GM12891 (cell line): Measurements from ENCODE around the gene CHCHD6.

Experiments used
- PAX5 ChIP-seq: IDR thresholded peaks from 2 replicates; pipeline ENCODE4 v1.6.1; 2011; ENCODE audit warnings: low read length, moderate library complexity, mild to moderate bottlenecking; ENCODE audit not compliant: insufficient read depth, severe bottlenecking
- POLR2A ChIP-seq: IDR thresholded peaks from 2 replicates; pipeline ENCODE4 v1.6.1; 2011; ENCODE audit warnings: low read depth, low read length, control low read depth
- POLR2AphosphoS5 ChIP-seq: IDR thresholded peaks from 2 replicates; pipeline ENCODE4 v1.6.1; 2011; ENCODE audit warnings: low read depth, low read length, control low read depth
- SPI1 ChIP-seq: IDR thresholded peaks from 2 replicates; pipeline ENCODE4 v1.6.1; 2011; ENCODE audit warnings: low read depth, low read length, control low read depth
- TAF1 ChIP-seq: IDR thresholded peaks from 2 replicates; pipeline ENCODE4 v1.6.1; 2011; ENCODE audit warnings: low read depth, low read length, control low read depth

- TF ChIP-seq POLR2A (no peak), TAF1 (no peak), POLR2AphosphoS5 (no peak), PAX5 (no peak), SPI1 (no peak)
These were observed 197.0 kb downstream of the CHCHD6 start for GRCh38 chr3:126900859-126901540.
